Measurements from ENCODE around the gene MAN2C1. TPM values are rescaled to one million over a fixed set of nuclear protein-coding genes. Genes with fewer than 3 reads are reported as not detected.

MAN2C1 gene
- total RNA-seq = 81.4 and 102 TPM in 2 replicates

DNA sequence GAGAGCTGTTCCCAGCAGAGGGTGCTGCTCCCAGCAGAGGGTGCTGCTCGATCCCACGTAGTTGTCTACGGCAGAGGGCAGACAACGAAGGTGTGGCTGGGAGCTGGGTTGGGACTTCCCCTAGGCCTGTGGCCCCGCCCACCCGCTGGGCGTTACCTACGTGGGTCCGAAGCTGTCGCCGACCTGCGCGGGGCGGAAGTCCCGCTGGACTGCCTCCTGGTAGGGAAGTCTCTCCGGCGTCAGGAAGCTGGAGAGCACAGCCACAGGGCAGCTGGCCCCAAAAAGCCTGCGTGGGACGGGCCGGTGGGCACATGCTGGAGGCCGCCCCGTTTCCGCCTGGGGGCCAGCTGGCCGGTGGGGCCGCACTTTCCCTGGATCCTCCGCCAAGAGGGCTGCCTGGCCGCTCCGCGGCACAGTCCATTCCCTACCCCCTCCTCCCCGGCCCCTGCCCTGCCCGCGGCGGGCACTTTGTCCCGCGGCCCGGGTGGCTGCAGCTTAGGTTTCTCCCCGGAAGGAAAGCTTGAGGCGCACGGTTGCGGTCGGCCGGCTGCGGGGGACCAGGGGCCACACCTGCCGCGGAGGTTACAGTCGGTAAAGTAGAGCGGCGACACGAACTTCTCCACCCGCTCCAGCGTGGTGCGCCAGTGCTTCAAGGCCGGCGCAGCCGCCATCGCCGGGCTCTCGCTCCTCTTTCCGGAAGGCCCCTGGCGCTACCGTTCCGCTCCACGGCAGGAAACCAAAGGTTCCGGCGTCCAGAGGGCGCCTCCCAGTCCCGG, at the start of gene MAN2C1:
TSS of gene MAN2C1 (minus strand) at position 695 of the 776 bp plus-strand sequence. CDS start at position 671, 24 bp downstream.
- DNase-seq (ENCODE audit: low read depth) (peak; percentile 94), FAIRE-seq (no peak)
- Histone ChIP-seq H3K36me3 (ENCODE audit: control insufficient read depth, insufficient read depth, low read length) (peaks cover 28% of the 10 kb centered on the region), H3K4me3 (ENCODE audit: low read depth, low read length) (peak within 1 kb of the TSS; percentile 59), H3K27me3 (ENCODE audit: control insufficient read depth, insufficient read depth, low read length) (no peaks in the 10 kb centered on the region)
- TF ChIP-seq, protein P1, sequence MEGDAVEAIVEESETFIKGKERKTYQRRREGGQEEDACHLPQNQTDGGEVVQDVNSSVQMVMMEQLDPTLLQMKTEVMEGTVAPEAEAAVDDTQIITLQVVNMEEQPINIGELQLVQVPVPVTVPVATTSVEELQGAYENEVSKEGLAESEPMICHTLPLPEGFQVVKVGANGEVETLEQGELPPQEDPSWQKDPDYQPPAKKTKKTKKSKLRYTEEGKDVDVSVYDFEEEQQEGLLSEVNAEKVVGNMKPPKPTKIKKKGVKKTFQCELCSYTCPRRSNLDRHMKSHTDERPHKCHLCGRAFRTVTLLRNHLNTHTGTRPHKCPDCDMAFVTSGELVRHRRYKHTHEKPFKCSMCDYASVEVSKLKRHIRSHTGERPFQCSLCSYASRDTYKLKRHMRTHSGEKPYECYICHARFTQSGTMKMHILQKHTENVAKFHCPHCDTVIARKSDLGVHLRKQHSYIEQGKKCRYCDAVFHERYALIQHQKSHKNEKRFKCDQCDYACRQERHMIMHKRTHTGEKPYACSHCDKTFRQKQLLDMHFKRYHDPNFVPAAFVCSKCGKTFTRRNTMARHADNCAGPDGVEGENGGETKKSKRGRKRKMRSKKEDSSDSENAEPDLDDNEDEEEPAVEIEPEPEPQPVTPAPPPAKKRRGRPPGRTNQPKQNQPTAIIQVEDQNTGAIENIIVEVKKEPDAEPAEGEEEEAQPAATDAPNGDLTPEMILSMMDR (IDR thresholded peaks at IDR 0.05; ENCODE audit: insufficient read depth, low read length, severe bottlenecking) = peak; percentile 90

DNA sequence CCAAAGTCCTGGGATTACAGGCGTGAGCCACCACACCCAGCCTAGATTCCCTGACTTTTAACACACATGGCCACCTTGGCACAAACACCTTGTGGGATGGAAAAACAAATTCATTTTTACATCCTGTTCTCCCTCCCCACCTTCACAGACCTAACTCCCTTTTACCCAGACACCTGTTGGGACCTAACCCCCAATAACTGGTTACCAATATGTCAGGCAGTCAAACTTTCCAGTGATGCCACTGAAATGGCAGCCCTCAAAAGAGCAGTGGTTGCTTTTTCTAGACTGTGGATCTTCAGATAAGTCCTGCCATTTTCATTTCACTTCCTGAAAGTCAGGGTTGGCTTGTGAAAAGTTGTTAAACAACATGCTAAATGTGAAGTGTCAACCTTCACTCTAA, 48.2 kb upstream of the MAN2C1 start:
- H3K4me3 ChIP-seq (ENCODE audit: low read depth, low read length) = no peak overlapping the region
- DNase-seq (ENCODE audit: low read depth) = no peak
- no peaks in the 10 kb centered on the region for H3K27me3 ChIP-seq (ENCODE audit: control insufficient read depth, insufficient read depth, low read length)
- H3K36me3 ChIP-seq (ENCODE audit: control insufficient read depth, insufficient read depth, low read length) = peaks cover 6% of the 10 kb centered on the region
- FAIRE-seq = no peak
- TF ChIP-seq, protein P1 (IDR thresholded peaks at IDR 0.05; ENCODE audit: insufficient read depth, low read length, severe bottlenecking) = no peak

DNA sequence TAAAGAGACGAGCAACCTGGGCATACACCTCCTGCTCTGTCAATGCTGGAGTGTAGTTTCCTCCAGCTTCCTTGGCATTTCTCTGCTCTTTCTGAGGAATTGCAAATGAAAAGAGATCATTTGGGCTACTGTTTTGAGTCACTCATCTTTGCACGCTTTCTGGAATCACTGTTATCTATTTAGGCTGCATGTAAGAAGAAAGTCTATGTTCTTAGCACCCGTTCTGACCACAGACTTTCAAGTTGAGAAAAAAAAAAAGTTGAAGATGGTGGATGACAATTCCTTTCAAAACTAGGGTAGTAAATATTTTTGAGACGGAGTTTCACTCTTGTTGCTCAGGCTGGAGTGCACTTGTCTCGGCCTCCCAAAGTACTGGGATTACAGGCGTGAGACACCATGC, 41.8 kb upstream of the MAN2C1 start:
- H3K36me3 ChIP-seq (ENCODE audit: control insufficient read depth, insufficient read depth, low read length) = peaks cover 19% of the 10 kb centered on the region
- FAIRE-seq = no peak
- DNase-seq (ENCODE audit: low read depth) = no peak

DNA sequence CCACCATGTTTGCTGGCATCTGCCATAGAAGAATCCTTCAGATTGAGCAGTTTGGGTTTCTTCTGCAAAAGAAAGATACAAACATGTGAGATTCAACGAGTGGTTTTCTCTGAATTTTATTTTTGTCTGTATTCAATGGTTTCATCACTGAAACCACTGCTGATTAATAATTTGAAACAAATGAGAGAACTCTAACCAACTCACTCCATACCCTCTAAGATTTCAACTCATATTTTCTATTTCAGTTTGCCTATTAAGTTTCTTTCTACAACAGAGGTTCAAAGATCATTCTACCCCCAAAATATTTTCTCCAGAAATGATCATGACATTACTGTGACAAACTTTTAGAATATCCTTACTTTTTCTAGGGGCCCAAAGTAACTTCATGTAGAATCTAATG, 38.7 kb upstream of the MAN2C1 start:
- DNase-seq (ENCODE audit: low read depth) (no peak), FAIRE-seq (no peak)
- H3K36me3 ChIP-seq (ENCODE audit: control insufficient read depth, insufficient read depth, low read length) = peaks cover 15% of the 10 kb centered on the region
- no peak overlapping the region for H3K4me3 ChIP-seq (ENCODE audit: low read depth, low read length)
- no peaks in the 10 kb centered on the region for H3K27me3 ChIP-seq (ENCODE audit: control insufficient read depth, insufficient read depth, low read length)
- TF ChIP-seq, protein P1 (IDR thresholded peaks at IDR 0.05; ENCODE audit: insufficient read depth, low read length, severe bottlenecking) = no peak

More for the DNA sequence above, 41.8 kb upstream of the MAN2C1 start:
- H3K27me3 ChIP-seq (ENCODE audit: control insufficient read depth, insufficient read depth, low read length) = no peaks in the 10 kb centered on the region
- TF ChIP-seq, protein P1 (IDR thresholded peaks at IDR 0.05; ENCODE audit: insufficient read depth, low read length, severe bottlenecking) = no peak
- H3K4me3 ChIP-seq (ENCODE audit: low read depth, low read length) = no peak overlapping the region

DNA sequence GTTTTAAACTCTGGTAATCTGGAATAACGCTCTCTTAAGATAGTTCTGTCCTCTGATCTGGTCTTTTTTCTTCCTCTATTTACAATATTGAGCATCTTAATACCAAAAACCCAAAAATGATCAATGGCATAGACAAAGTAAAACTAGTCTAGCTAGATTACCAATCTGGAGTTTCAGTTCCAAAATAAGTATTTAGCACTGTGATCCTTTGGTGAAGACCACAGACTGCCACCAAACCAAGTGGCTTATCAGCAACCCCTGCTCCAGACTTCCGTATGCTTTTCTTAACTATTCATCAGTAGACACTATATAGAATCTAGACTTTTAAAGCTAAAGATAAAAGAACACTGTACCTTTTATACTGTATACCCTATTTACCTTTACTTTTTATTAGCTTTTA, 35.5 kb upstream of the MAN2C1 start:
- FAIRE-seq (no peak), DNase-seq (ENCODE audit: low read depth) (no peak)
- Histone ChIP-seq H3K4me3 (ENCODE audit: low read depth, low read length) (no peak overlapping the region), H3K36me3 (ENCODE audit: control insufficient read depth, insufficient read depth, low read length) (peaks cover 23% of the 10 kb centered on the region), H3K27me3 (ENCODE audit: control insufficient read depth, insufficient read depth, low read length) (no peaks in the 10 kb centered on the region)
- TF ChIP-seq, protein P1 (IDR thresholded peaks at IDR 0.05; ENCODE audit: insufficient read depth, low read length, severe bottlenecking) = no peak

Data from bronchial epithelial cell (primary cell).